ENCODE results near the gene ST6GALNAC3.

DNA sequence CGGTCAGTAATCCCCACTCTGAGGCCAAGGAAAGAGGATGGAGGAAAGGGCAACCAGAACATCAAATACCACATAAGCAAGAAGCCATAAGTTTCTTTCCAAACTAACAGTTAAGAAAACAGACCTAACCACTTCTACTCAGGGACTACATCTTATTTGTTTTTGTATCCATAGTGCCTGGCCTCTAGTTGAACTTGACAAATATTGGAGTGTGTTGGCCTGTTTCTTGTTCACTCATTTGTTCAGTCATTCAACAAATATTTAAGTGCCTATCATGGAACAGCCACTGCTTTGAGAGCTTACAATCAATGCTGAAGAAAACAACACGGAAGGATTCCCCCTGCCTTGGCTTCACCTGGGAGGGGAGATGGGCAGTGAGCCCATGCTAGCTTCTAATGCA lies 69.7 kb downstream of the ST6GALNAC3 start:
- TF ChIP-seq CTCF (IDR thresholded peaks at IDR 0.05) (no peak), SIN3A (IDR thresholded peaks at IDR 0.05; ENCODE audit: borderline replicate concordance, insufficient read depth, low read depth, low read length) (no peak)
